Effector memory CD8-positive, alpha-beta T cell (primary cell): ENCODE data around the gene HMGXB3.

ENCODE experiments used
- ATAC-seq: fragments of 150-1000 bp; cut with Tn5 transposase; replicated peaks from 2 replicates; pipeline ENCODE4 v1.10.0; 2021; ENCODE audit warnings: mild to moderate bottlenecking, moderate library complexity
- DNase-seq, 3 experiments: peaks; one replicate each; pipeline ENCODE4 v3.0.0; 2021
- H3K27ac Mint-ChIP-seq, 2 donors: one replicate each; pipeline ENCODE4 v1.8.0; 2022; ENCODE audit warnings: mild to moderate bottlenecking in 2 of 2, mixed read lengths in 2 of 2, moderate library complexity in 2 of 2
- H3K27me3 Mint-ChIP-seq, 2 donors: one replicate each; pipeline ENCODE4 v1.8.0; 2022; ENCODE audit warnings: mixed read lengths in 2 of 2
- H3K36me3 Mint-ChIP-seq: one replicate; pipeline ENCODE4 v1.8.0; 2022; ENCODE audit warnings: mild to moderate bottlenecking, moderate library complexity, mixed read lengths; ENCODE audit not compliant: insufficient read depth
- H3K4me1 Mint-ChIP-seq, 2 donors: one replicate each; pipeline ENCODE4 v1.8.0; 2022; ENCODE audit warnings: low read depth in 2 of 2, mixed read lengths in 2 of 2
- H3K4me3 Mint-ChIP-seq, 2 donors: one replicate each; pipeline ENCODE4 v1.8.0; 2022; ENCODE audit warnings: mild to moderate bottlenecking in 2 of 2, mixed read lengths in 2 of 2, moderate library complexity in 2 of 2
- H3K9me3 Mint-ChIP-seq, 2 donors: one replicate each; pipeline ENCODE4 v1.8.0; 2022; ENCODE audit warnings: mixed read lengths in 2 of 2

The HMGXB3 gene

GRCh38 chr5:149996205-149996890 lies 4.2 kb upstream of the HMGXB3 start:
- no peak for DNase-seq
- no peak overlapping the region for H3K4me3 Mint-ChIP-seq
- no peaks in the 10 kb centered on the region for H3K9me3 Mint-ChIP-seq
- H3K27me3 Mint-ChIP-seq, result no peaks in the 10 kb centered on the region
- peaks cover 4% of the 10 kb centered on the region for H3K36me3 Mint-ChIP-seq
- H3K27ac Mint-ChIP-seq, result no peak overlapping the region
- H3K4me1 Mint-ChIP-seq, result peaks cover 10 to 12% of the 10 kb centered on the region in 2 donors
- no peak for ATAC-seq

GRCh38 chr5:149998281-149998680 lies 2.3 kb upstream of the HMGXB3 start:
- Mint-ChIP-seq H3K9me3 (no peaks in the 10 kb centered on the region), H3K27me3 (no peaks in the 10 kb centered on the region), H3K36me3 (peaks cover 17% of the 10 kb centered on the region), H3K27ac (peak overlapping the region in 1 of 2 donors; percentile 85), H3K4me3 (no peak overlapping the region), H3K4me1 (peaks cover 21 to 30% of the 10 kb centered on the region in 2 donors)
- DNase-seq (no peak), ATAC-seq (no peak)

GRCh38 chr5:149999359-149999758 lies 1.2 kb upstream of the HMGXB3 start:
- ATAC-seq (no peak), DNase-seq (no peak)
- peak overlapping the region; percentile 85 to 88 for H3K4me3 Mint-ChIP-seq
- H3K9me3 Mint-ChIP-seq, result no peaks in the 10 kb centered on the region
- peak overlapping the region; percentile 69 to 85 for H3K27ac Mint-ChIP-seq
- peaks cover 21 to 35% of the 10 kb centered on the region in 2 donors for H3K4me1 Mint-ChIP-seq
- no peaks in the 10 kb centered on the region for H3K27me3 Mint-ChIP-seq
- peaks cover 21% of the 10 kb centered on the region for H3K36me3 Mint-ChIP-seq

GRCh38 chr5:149999866-150000255 lies 678 bp upstream of the HMGXB3 start:
- H3K9me3 Mint-ChIP-seq, result no peaks in the 10 kb centered on the region
- H3K27me3 Mint-ChIP-seq, result no peaks in the 10 kb centered on the region
- H3K27ac Mint-ChIP-seq, result peak overlapping the region; percentile 69 to 85
- peak overlapping the region; percentile 85 to 88 for H3K4me3 Mint-ChIP-seq
- ATAC-seq (no peak), DNase-seq (no peak)
- peaks cover 23% of the 10 kb centered on the region for H3K36me3 Mint-ChIP-seq
- peaks cover 21 to 40% of the 10 kb centered on the region in 2 donors for H3K4me1 Mint-ChIP-seq

GRCh38 chr5:150000990-150001659 lies 586 bp downstream of the HMGXB3 start:
- H3K27ac Mint-ChIP-seq, result peak overlapping the region; percentile 69 to 85
- H3K4me3 Mint-ChIP-seq, result peak overlapping the region; percentile 85 to 88
- H3K27me3 Mint-ChIP-seq, result no peaks in the 10 kb centered on the region
- H3K4me1 Mint-ChIP-seq, result peaks cover 21 to 41% of the 10 kb centered on the region in 2 donors
- peak; percentile 25 to 34 (median 32) for DNase-seq
- H3K9me3 Mint-ChIP-seq, result no peaks in the 10 kb centered on the region
- peaks cover 35% of the 10 kb centered on the region for H3K36me3 Mint-ChIP-seq
- peak; percentile 24 for ATAC-seq

GRCh38 chr5:150001660-150002486 lies 1.3 kb downstream of the HMGXB3 start:
- DNase-seq (peak; percentile 50 to 57 (median 53)), ATAC-seq (peak; percentile 68)
- H3K9me3 Mint-ChIP-seq, result no peaks in the 10 kb centered on the region
- H3K27ac Mint-ChIP-seq, result peak overlapping the region; percentile 69 to 85
- H3K27me3 Mint-ChIP-seq, result no peaks in the 10 kb centered on the region
- peak overlapping the region; percentile 85 to 88 for H3K4me3 Mint-ChIP-seq
- peaks cover 21 to 41% of the 10 kb centered on the region in 2 donors for H3K4me1 Mint-ChIP-seq
- H3K36me3 Mint-ChIP-seq, result peaks cover 40% of the 10 kb centered on the region

- Mint-ChIP-seq H3K36me3 (peaks cover 58% of the 10 kb centered on the region), H3K4me3 (no peak overlapping the region), H3K27me3 (no peaks in the 10 kb centered on the region), H3K27ac (no peak overlapping the region), H3K9me3 (no peaks in the 10 kb centered on the region), H3K4me1 (peaks cover 12 to 38% of the 10 kb centered on the region in 2 donors)
- ATAC-seq (no peak), DNase-seq (no peak)
Measured at GRCh38 chr5:150006318-150006717, 5.8 kb downstream of the HMGXB3 start.

GRCh38 chr5:150007050-150007449 lies 6.5 kb downstream of the HMGXB3 start:
- peaks cover 6 to 32% of the 10 kb centered on the region in 2 donors for H3K4me1 Mint-ChIP-seq
- H3K4me3 Mint-ChIP-seq, result no peak overlapping the region
- ATAC-seq (no peak), DNase-seq (no peak)
- H3K27ac Mint-ChIP-seq, result no peak overlapping the region
- no peaks in the 10 kb centered on the region for H3K9me3 Mint-ChIP-seq
- H3K36me3 Mint-ChIP-seq, result peaks cover 59% of the 10 kb centered on the region
- H3K27me3 Mint-ChIP-seq, result no peaks in the 10 kb centered on the region

- Mint-ChIP-seq H3K4me3 (no peak overlapping the region), H3K36me3 (peaks cover 71% of the 10 kb centered on the region), H3K4me1 (peaks cover 1 to 11% of the 10 kb centered on the region in 2 donors), H3K27me3 (no peaks in the 10 kb centered on the region), H3K9me3 (no peaks in the 10 kb centered on the region), H3K27ac (peak overlapping the region in 1 of 2 donors; percentile 1)
- DNase-seq, result no peak
- no peak for ATAC-seq
Measured at GRCh38 chr5:150009671-150010387, 9.3 kb downstream of the HMGXB3 start.

GRCh38 chr5:150013931-150014330 lies 13.4 kb downstream of the HMGXB3 start:
- Mint-ChIP-seq H3K4me3 (no peak overlapping the region), H3K27ac (no peak overlapping the region), H3K9me3 (no peaks in the 10 kb centered on the region), H3K4me1 (peaks cover 1 to 2% of the 10 kb centered on the region in 2 donors), H3K27me3 (no peaks in the 10 kb centered on the region), H3K36me3 (peaks cover 83% of the 10 kb centered on the region)
- ATAC-seq (no peak), DNase-seq (no peak)

- ATAC-seq (no peak), DNase-seq (no peak)
- Mint-ChIP-seq H3K4me1 (peaks cover 1 to 7% of the 10 kb centered on the region in 2 donors), H3K27me3 (no peaks in the 10 kb centered on the region), H3K4me3 (no peak overlapping the region), H3K9me3 (no peaks in the 10 kb centered on the region), H3K36me3 (peaks cover 84% of the 10 kb centered on the region), H3K27ac (no peak overlapping the region)
Measured at GRCh38 chr5:150014456-150014855, 13.9 kb downstream of the HMGXB3 start.

GRCh38 chr5:150015415-150015814 lies 14.9 kb downstream of the HMGXB3 start:
- Mint-ChIP-seq H3K9me3 (no peaks in the 10 kb centered on the region), H3K27me3 (no peaks in the 10 kb centered on the region), H3K4me3 (no peak overlapping the region), H3K36me3 (peaks cover 86% of the 10 kb centered on the region), H3K27ac (no peak overlapping the region), H3K4me1 (peaks cover 1 to 9% of the 10 kb centered on the region in 2 donors)
- ATAC-seq (no peak), DNase-seq (no peak)

- Mint-ChIP-seq H3K36me3 (peaks cover 87% of the 10 kb centered on the region), H3K27me3 (no peaks in the 10 kb centered on the region)
Measured at GRCh38 chr5:150016537-150016936, 16.0 kb downstream of the HMGXB3 start.

More at GRCh38 chr5:150016537-150016936, 16.0 kb downstream of the HMGXB3 start:
- no peak for ATAC-seq
- H3K4me1 Mint-ChIP-seq, result peaks cover 1 to 9% of the 10 kb centered on the region in 2 donors
- no peak overlapping the region for H3K4me3 Mint-ChIP-seq
- H3K27ac Mint-ChIP-seq, result no peak overlapping the region
- no peak for DNase-seq
- H3K9me3 Mint-ChIP-seq, result no peaks in the 10 kb centered on the region
